GM12878 (cell line): ENCODE data around the gene CHRM2. TPM values are rescaled to one million over a fixed set of nuclear protein-coding genes. Genes with fewer than 3 reads are reported as not detected.

Experiments used
- ATAC-seq: fragments of 200-7000 bp; cut with Tn5 transposase; 3 replicates; pipeline ENCODE4 v1.9.1; 2020; ENCODE audit warnings: mild to moderate bottlenecking, moderate library complexity
- BruUV-seq: library from RNA; stranded (reverse); fragments of 400-500 nt; replicated peaks from 2 replicates; lab custom pipeline; 2021; lab: Mats Ljungman, UMichigan
- CTCF ChIA-PET: fragments of 300-600 bp; sonication (Branson Sonifier 250); formaldehyde crosslinking; extraction: SDS; loops from one replicate; lab custom pipeline; 2021; ENCODE audit warnings: inconsistent platforms; lab: Yijun Ruan, JAX
- POLR2A ChIA-PET: fragments of 350-600 bp; formaldehyde crosslinking; extraction: SDS; loops from one replicate; lab custom pipeline; 2021; ENCODE audit warnings: inconsistent platforms; lab: Charles Lee
- RAD21 ChIA-PET: fragments of 300-600 bp; sonication (Branson Sonifier 250); formaldehyde crosslinking; loops from one replicate; lab custom pipeline; 2023; ENCODE audit warnings: antibody characterized with exemption; ENCODE audit not compliant: unreplicated experiment; lab: Charles Lee
- SMC1A ChIA-PET: fragments of 300-600 bp; sonication (Branson Sonifier 250); formaldehyde crosslinking; loops from one replicate; lab custom pipeline; 2023; ENCODE audit not compliant: unreplicated experiment, uncharacterized antibody; lab: Charles Lee
- DNase-seq: peaks from one replicate; pipeline ENCODE4 v3.0.0-alpha.2; 2011; ENCODE audit warnings: low read depth, low spot score
- FAIRE-seq: peaks from 3 replicates; lab custom pipeline; 2011; peaks lifted over from hg19 to GRCh38; lab: Jason Lieb, UNC
- H2AFZ ChIP-seq: 2 replicates; pipeline ENCODE4 v1.6.0; 2011; ENCODE audit warnings: low read depth, low read length, control low read depth; ENCODE audit not compliant: control insufficient read depth
- H3K27ac ChIP-seq: 2 replicates; pipeline ENCODE4 v1.5.1; 2011; ENCODE audit warnings: control low read depth; ENCODE audit not compliant: control insufficient read depth, insufficient read depth
- H3K27me3 ChIP-seq, 2 experiments: replicated peaks in 1 of 2; 2 replicates each; pipeline versions ENCODE4 v1.6.0 to v1.6.1; 2011; ENCODE audit warnings: low read length in 1 of 2; ENCODE audit not compliant: control insufficient read depth in 2 of 2, insufficient read depth in 2 of 2
- H3K36me3 ChIP-seq, 2 experiments: 2 replicates each; pipeline ENCODE4 v1.5.1; 2011; ENCODE audit warnings: low read length in 1 of 2; ENCODE audit not compliant: control insufficient read depth in 2 of 2, insufficient read depth in 2 of 2
- H3K4me1 ChIP-seq: 2 replicates; pipeline ENCODE4 v1.6.1; 2011; ENCODE audit warnings: mild to moderate bottlenecking, low read length, moderate library complexity, mixed read lengths; ENCODE audit not compliant: control insufficient read depth, insufficient read depth
- H3K4me2 ChIP-seq: 2 replicates; pipeline ENCODE4 v1.6.0; 2011; ENCODE audit warnings: control low read depth; ENCODE audit not compliant: control insufficient read depth, insufficient read depth
- H3K4me3 ChIP-seq: fragments of 200-600 bp; sonication (generic); 2 replicates; pipeline ENCODE4 v1.5.1; 2016
- H3K79me2 ChIP-seq: 2 replicates; pipeline ENCODE4 v1.6.0; 2011; ENCODE audit warnings: low read length; ENCODE audit not compliant: control insufficient read depth, insufficient read depth
- H3K9ac ChIP-seq: 2 replicates; pipeline ENCODE4 v1.8.0; 2011; ENCODE audit warnings: low read length, control low read depth, mixed read lengths; ENCODE audit not compliant: control insufficient read depth, insufficient read depth
- H3K9me3 ChIP-seq: replicated peaks from 3 replicates; pipeline ENCODE4 v1.5.1; 2011; ENCODE audit warnings: mild to moderate bottlenecking, low read length; ENCODE audit not compliant: control insufficient read depth, insufficient read depth
- H4K20me1 ChIP-seq: 2 replicates; pipeline ENCODE4 v1.6.0; 2011; ENCODE audit not compliant: control insufficient read depth, insufficient read depth
- HDAC6 ChIP-seq: fragments of 200-600 bp; sonication (generic); IDR thresholded peaks from one replicate; pipeline ENCODE4 v1.8.0; 2017; ENCODE audit warnings: antibody characterized with exemption; ENCODE audit not compliant: unreplicated experiment
- NBN ChIP-seq: fragments of 450-650 bp; IDR thresholded peaks from 2 replicates; pipeline ENCODE4 v1.6.1; 2016
- PAX8 ChIP-seq: fragments of 450-650 bp; IDR thresholded peaks from 2 replicates; pipeline ENCODE4 v1.6.1; 2017; ENCODE audit warnings: mild to moderate bottlenecking, moderate library complexity
- PML ChIP-seq: IDR thresholded peaks from 2 replicates; pipeline ENCODE4 v1.6.1; 2012; ENCODE audit warnings: low read length, inconsistent platforms
- SIN3A ChIP-seq: IDR thresholded peaks from 2 replicates; pipeline ENCODE4 v1.6.1; 2012; ENCODE audit warnings: low read depth, low read length, improper control_type of control experiment
- ZNF274 ChIP-seq: IDR thresholded peaks from one replicate; pipeline ENCODE4 v1.8.0; 2011; ENCODE audit not compliant: insufficient read length, insufficient read depth
- WGBS: methylation state at CpG from one replicate; pipeline ENCODE4 v1.1.6; 2016; ENCODE audit warnings: low lambda C conversion rate; ENCODE audit not compliant: insufficient replicate concordance, insufficient coverage; ENCODE audit errors: missing lambda C conversion rate; 5-methylcytosine and 5-hydroxymethylcytosine counted together
- in situ Hi-C: fragments of 300-500 bp; cut with MboI; formaldehyde crosslinking; loops from 9 replicates; pipeline ENCODE4 v1.14.3; 2018; ENCODE audit warnings: mixed read lengths
- intact Hi-C: fragments of 100-400 bp; cut with micrococcal nuclease; formaldehyde crosslinking; loops from one replicate; pipeline ENCODE4 v1.14.2; 2022; ENCODE audit not compliant: unreplicated experiment
- polyA plus RNA-seq, 11 experiments: library from polyadenylated mRNA; depleted of rRNA in 4 of 11; unstranded in 6 of 11; stranded (reverse) in 5 of 11; fragments of >200 nt; fragmentation: Nextera tagmentation in 4 of 11; fragmentation: Illumina TruSeq in 1 of 11; extraction: Ambion mirVana in 4 of 11; extraction: Trizol in 1 of 11; gene quantifications; 1 replicate in 1 of 11; 2 replicates in 10 of 11; pipeline versions ENCODE4 v1.2.1 to v1.2.3, GENCODE V29; 2011 to 2016; ENCODE audit warnings: inconsistent platforms in 2 of 11, missing spikeins in 2 of 11, low read depth in 1 of 11
- total RNA-seq, 4 experiments: library from RNA; depleted of rRNA in 3 of 4; stranded (reverse); fragments of >200 nt in 3 of 4; fragmentation: Illumina TruSeq in 1 of 4; extraction: Trizol in 1 of 4; gene quantifications; 2 replicates each; pipeline versions ENCODE4 v1.2.1 to v1.2.3, GENCODE V29; 2013 to 2021
- TF ChIP-seq, protein P1 (sequence below): fragments of 450-650 bp; IDR thresholded peaks from 2 replicates; pipeline ENCODE4 v1.6.1; 2017; ENCODE audit warnings: mild to moderate bottlenecking, low read depth, inconsistent platforms; ENCODE audit not compliant: poor library complexity, severe bottlenecking
- TF ChIP-seq, protein P2 (sequence below): IDR thresholded peaks from 2 replicates; pipeline ENCODE4 v1.6.1; 2011; ENCODE audit warnings: borderline replicate concordance, low read depth, mild to moderate bottlenecking, moderate library complexity, mixed read lengths, low read length; ENCODE audit not compliant: insufficient read depth; ENCODE audit errors: extremely low read length
- TF ChIP-seq, protein P3 (sequence below): fragments of 450-650 bp; IDR thresholded peaks from 2 replicates; pipeline ENCODE4 v1.6.1; 2017; ENCODE audit warnings: borderline replicate concordance
- TF ChIP-seq, protein P4 (sequence below): IDR thresholded peaks from 2 replicates; pipeline ENCODE4 v1.6.1; 2012; ENCODE audit warnings: improper control_type of control experiment, low read depth, low read length; ENCODE audit not compliant: insufficient replicate concordance

CHRM2 gene
- total and polyA plus RNA-seq, 10 of the 15 experiments (the other 5 are each of a cell fraction or from before 2014, with no cell fraction given), result 0.05 TPM; not detected in 9

DNA sequence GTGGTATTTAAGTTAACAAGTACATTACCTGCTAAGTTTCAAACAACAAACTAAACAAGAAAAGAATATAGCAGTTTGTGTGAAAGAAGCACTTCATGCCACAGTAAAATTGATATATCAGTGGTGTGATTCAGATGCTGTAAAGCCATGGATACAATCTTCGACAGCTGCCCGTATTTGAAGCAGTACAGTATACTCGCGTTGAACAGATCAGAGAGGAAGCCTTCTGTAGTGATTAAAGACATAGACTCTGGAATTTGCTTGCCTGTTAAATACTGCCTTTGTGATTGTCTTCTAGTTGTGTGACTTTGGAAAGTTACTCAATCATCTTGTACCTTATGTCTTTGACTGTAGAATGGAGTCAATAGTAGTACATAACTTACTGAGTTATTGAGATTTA is 71.7 kb downstream of the CHRM2 start (continued):
- TF ChIP-seq, protein P1, sequence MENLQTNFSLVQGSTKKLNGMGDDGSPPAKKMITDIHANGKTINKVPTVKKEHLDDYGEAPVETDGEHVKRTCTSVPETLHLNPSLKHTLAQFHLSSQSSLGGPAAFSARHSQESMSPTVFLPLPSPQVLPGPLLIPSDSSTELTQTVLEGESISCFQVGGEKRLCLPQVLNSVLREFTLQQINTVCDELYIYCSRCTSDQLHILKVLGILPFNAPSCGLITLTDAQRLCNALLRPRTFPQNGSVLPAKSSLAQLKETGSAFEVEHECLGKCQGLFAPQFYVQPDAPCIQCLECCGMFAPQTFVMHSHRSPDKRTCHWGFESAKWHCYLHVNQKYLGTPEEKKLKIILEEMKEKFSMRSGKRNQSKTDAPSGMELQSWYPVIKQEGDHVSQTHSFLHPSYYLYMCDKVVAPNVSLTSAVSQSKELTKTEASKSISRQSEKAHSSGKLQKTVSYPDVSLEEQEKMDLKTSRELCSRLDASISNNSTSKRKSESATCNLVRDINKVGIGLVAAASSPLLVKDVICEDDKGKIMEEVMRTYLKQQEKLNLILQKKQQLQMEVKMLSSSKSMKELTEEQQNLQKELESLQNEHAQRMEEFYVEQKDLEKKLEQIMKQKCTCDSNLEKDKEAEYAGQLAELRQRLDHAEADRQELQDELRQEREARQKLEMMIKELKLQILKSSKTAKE, result no peak
- TF ChIP-seq, all 136 proteins: peak for 0

DNA sequence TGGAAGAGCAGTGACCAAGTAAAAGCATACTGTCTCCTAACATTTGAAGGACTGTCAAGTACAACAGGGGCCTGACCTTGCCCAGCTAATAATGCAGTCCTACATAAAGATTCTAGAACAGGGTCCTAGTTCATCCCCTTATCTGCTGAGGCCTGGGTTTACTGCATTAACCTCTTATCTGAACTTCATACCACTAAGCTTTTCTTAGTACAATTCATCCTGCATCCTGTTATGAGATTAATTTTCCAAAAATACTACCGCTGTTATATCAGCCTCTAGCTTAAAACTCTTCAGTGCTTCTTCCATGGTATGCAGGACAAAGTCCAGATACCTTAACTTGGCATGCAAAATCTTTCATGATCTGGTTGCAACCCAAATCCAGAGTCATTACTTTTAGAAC is 72.5 kb downstream of the CHRM2 start:
- no peaks in the 10 kb centered on the region for H3K79me2 ChIP-seq
- TF ChIP-seq PML, result no peak
- TF ChIP-seq NBN, result no peak
- TF ChIP-seq, protein P2, sequence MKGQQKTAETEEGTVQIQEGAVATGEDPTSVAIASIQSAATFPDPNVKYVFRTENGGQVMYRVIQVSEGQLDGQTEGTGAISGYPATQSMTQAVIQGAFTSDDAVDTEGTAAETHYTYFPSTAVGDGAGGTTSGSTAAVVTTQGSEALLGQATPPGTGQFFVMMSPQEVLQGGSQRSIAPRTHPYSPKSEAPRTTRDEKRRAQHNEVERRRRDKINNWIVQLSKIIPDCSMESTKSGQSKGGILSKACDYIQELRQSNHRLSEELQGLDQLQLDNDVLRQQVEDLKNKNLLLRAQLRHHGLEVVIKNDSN, result no peak
- no peak for TF ChIP-seq ZNF274
- TF ChIP-seq PAX8, result no peak
- TF ChIP-seq, protein P3, sequence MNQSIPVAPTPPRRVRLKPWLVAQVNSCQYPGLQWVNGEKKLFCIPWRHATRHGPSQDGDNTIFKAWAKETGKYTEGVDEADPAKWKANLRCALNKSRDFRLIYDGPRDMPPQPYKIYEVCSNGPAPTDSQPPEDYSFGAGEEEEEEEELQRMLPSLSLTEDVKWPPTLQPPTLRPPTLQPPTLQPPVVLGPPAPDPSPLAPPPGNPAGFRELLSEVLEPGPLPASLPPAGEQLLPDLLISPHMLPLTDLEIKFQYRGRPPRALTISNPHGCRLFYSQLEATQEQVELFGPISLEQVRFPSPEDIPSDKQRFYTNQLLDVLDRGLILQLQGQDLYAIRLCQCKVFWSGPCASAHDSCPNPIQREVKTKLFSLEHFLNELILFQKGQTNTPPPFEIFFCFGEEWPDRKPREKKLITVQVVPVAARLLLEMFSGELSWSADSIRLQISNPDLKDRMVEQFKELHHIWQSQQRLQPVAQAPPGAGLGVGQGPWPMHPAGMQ, result no peak
- no peak for TF ChIP-seq SIN3A
- TF ChIP-seq, protein P4, sequence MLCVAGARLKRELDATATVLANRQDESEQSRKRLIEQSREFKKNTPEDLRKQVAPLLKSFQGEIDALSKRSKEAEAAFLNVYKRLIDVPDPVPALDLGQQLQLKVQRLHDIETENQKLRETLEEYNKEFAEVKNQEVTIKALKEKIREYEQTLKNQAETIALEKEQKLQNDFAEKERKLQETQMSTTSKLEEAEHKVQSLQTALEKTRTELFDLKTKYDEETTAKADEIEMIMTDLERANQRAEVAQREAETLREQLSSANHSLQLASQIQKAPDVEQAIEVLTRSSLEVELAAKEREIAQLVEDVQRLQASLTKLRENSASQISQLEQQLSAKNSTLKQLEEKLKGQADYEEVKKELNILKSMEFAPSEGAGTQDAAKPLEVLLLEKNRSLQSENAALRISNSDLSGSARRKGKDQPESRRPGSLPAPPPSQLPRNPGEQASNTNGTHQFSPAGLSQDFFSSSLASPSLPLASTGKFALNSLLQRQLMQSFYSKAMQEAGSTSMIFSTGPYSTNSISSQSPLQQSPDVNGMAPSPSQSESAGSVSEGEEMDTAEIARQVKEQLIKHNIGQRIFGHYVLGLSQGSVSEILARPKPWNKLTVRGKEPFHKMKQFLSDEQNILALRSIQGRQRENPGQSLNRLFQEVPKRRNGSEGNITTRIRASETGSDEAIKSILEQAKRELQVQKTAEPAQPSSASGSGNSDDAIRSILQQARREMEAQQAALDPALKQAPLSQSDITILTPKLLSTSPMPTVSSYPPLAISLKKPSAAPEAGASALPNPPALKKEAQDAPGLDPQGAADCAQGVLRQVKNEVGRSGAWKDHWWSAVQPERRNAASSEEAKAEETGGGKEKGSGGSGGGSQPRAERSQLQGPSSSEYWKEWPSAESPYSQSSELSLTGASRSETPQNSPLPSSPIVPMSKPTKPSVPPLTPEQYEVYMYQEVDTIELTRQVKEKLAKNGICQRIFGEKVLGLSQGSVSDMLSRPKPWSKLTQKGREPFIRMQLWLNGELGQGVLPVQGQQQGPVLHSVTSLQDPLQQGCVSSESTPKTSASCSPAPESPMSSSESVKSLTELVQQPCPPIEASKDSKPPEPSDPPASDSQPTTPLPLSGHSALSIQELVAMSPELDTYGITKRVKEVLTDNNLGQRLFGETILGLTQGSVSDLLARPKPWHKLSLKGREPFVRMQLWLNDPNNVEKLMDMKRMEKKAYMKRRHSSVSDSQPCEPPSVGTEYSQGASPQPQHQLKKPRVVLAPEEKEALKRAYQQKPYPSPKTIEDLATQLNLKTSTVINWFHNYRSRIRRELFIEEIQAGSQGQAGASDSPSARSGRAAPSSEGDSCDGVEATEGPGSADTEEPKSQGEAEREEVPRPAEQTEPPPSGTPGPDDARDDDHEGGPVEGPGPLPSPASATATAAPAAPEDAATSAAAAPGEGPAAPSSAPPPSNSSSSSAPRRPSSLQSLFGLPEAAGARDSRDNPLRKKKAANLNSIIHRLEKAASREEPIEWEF, result no peak
- TF ChIP-seq HDAC6, result no peak
- TF ChIP-seq, all 136 proteins: peak for 0
- no peak overlapping the region for H3K27ac ChIP-seq
- no peaks in the 10 kb centered on the region for H3K9me3 ChIP-seq
- ATAC-seq (no peak), DNase-seq (no peak), FAIRE-seq (no peak)
- in situ Hi-C loops (no loop called here), intact Hi-C loops (no loop called here)
- H2AFZ ChIP-seq, result no peak overlapping the region
- H3K27me3 ChIP-seq, result no peaks in the 10 kb centered on the region
- no peak overlapping the region for H3K4me2 ChIP-seq
- POLR2A ChIA-PET, result no interaction called here
- H3K4me3 ChIP-seq, result no peak overlapping the region
- CTCF ChIA-PET, result interaction anchor here (0.8 kb wide), 1 partner anchor 77 kb away, joined by 3 read pairs; no protein-coding TSS in a partner anchor
- RAD21 ChIA-PET, result no interaction called here
- 24% methylated on average over 1 of the region's 1 CpG for WGBS
- H3K4me1 ChIP-seq, result no peaks in the 10 kb centered on the region
- SMC1A ChIA-PET, result interaction anchor here (1.5 kb wide), 1 partner anchor 18 kb away, joined by 3 read pairs; no protein-coding TSS in a partner anchor
- no TSS peak for BruUV-seq
- H3K9ac ChIP-seq, result no peak overlapping the region
- no peaks in the 10 kb centered on the region for H4K20me1 ChIP-seq
- no peaks in the 10 kb centered on the region for H3K36me3 ChIP-seq
